H9 (cell line): ENCODE measurements around the gene ZNF423. TPM values are rescaled to one million over a fixed set of nuclear protein-coding genes. Genes with fewer than 3 reads are reported as not detected.

Source experiments
- DNase-seq: peaks from one replicate; pipeline ENCODE4 v3.0.0-alpha.2; 2017
- H2AFZ ChIP-seq: one replicate; pipeline ENCODE4 v1.6.1; 2013; ENCODE audit warnings: mild to moderate bottlenecking, low read length, control low read depth, moderate library complexity
- H2AK5ac ChIP-seq: 2 replicates; pipeline ENCODE4 v1.6.1; 2013; ENCODE audit warnings: low read length, control low read depth, mixed read lengths; ENCODE audit not compliant: insufficient read length
- H2BK120ac ChIP-seq: one replicate; pipeline ENCODE4 v1.6.1; 2013; ENCODE audit warnings: low read depth, mild to moderate bottlenecking, low read length, control low read depth, inconsistent platforms; ENCODE audit not compliant: poor library complexity, severe bottlenecking
- H2BK12ac ChIP-seq: 2 replicates; pipeline ENCODE4 v1.6.1; 2013; ENCODE audit warnings: low read length, control low read depth, mixed read lengths, low read depth; ENCODE audit not compliant: insufficient read length
- H2BK15ac ChIP-seq: 2 replicates; pipeline ENCODE4 v1.6.1; 2013; ENCODE audit warnings: low read depth, low read length, control low read depth
- H2BK20ac ChIP-seq: one replicate; pipeline ENCODE4 v1.6.1; 2013; ENCODE audit warnings: low read depth, mild to moderate bottlenecking, low read length, control low read depth, inconsistent platforms; ENCODE audit not compliant: poor library complexity, severe bottlenecking
- H2BK5ac ChIP-seq: 2 replicates; pipeline ENCODE4 v1.6.1; 2013; ENCODE audit warnings: low read length, control low read depth, mixed read lengths; ENCODE audit not compliant: insufficient read length
- H3K14ac ChIP-seq: 2 replicates; pipeline ENCODE4 v1.6.1; 2013; ENCODE audit warnings: low read length, control low read depth; ENCODE audit not compliant: insufficient read depth
- H3K18ac ChIP-seq: 2 replicates; pipeline ENCODE4 v1.6.1; 2013; ENCODE audit warnings: low read depth, mild to moderate bottlenecking, mixed read lengths, low read length, control low read depth; ENCODE audit not compliant: insufficient read length
- H3K23ac ChIP-seq: 2 replicates; pipeline ENCODE4 v1.6.1; 2013; ENCODE audit warnings: low read length, control low read depth, mixed read lengths, low read depth; ENCODE audit not compliant: insufficient read length
- H3K23me2 ChIP-seq: 2 replicates; pipeline ENCODE4 v1.6.1; 2013; ENCODE audit warnings: low read depth, mild to moderate bottlenecking, mixed read lengths, low read length, control low read depth; ENCODE audit not compliant: insufficient read length, poor library complexity, severe bottlenecking
- H3K27ac ChIP-seq: 2 replicates; pipeline ENCODE4 v1.5.1; 2013; ENCODE audit warnings: low read length, control low read depth, mixed read lengths, low read depth; ENCODE audit not compliant: insufficient read length
- H3K27me3 ChIP-seq: 2 replicates; pipeline ENCODE4 v1.6.1; 2013; ENCODE audit warnings: low read length, control low read depth, inconsistent platforms; ENCODE audit not compliant: insufficient read depth
- H3K4ac ChIP-seq: 2 replicates; pipeline ENCODE4 v1.6.1; 2013; ENCODE audit warnings: low read depth, mild to moderate bottlenecking, control low read depth, inconsistent platforms, low read length, moderate library complexity
- H3K4me1 ChIP-seq: 2 replicates; pipeline ENCODE4 v1.6.1; 2013; ENCODE audit warnings: low read length, control low read depth, inconsistent platforms; ENCODE audit not compliant: insufficient read depth
- H3K4me2 ChIP-seq: 2 replicates; pipeline ENCODE4 v1.6.1; 2013; ENCODE audit warnings: low read length, control low read depth, mixed read lengths; ENCODE audit not compliant: insufficient read length, insufficient read depth
- H3K56ac ChIP-seq: 2 replicates; pipeline ENCODE4 v1.6.1; 2013; ENCODE audit warnings: low read depth, mild to moderate bottlenecking, mixed read lengths, low read length, control low read depth; ENCODE audit not compliant: insufficient read length
- H3K79me1 ChIP-seq: 2 replicates; pipeline ENCODE4 v1.6.1; 2013; ENCODE audit warnings: low read depth, mild to moderate bottlenecking, moderate library complexity, low read length, control low read depth, inconsistent platforms; ENCODE audit not compliant: insufficient read depth, poor library complexity, severe bottlenecking
- H3K79me2 ChIP-seq: 2 replicates; pipeline ENCODE4 v1.6.1; 2013; ENCODE audit warnings: low read length, control low read depth, inconsistent platforms; ENCODE audit not compliant: insufficient read depth
- H3K9ac ChIP-seq: 2 replicates; pipeline ENCODE4 v1.6.1; 2013; ENCODE audit warnings: low read length, control low read depth, mixed read lengths; ENCODE audit not compliant: insufficient read length; ENCODE audit errors: extremely low read depth
- H3K9me3 ChIP-seq: one replicate; pipeline ENCODE4 v1.6.1; 2013; ENCODE audit warnings: low read depth, low read length, inconsistent platforms; ENCODE audit not compliant: control insufficient read depth
- H3T11ph ChIP-seq: one replicate; pipeline ENCODE4 v1.6.1; 2013; ENCODE audit warnings: mild to moderate bottlenecking, low read length, control low read depth, inconsistent platforms
- H4K20me1 ChIP-seq: one replicate; pipeline ENCODE4 v1.6.1; 2013; ENCODE audit not compliant: control insufficient read depth, insufficient read length, insufficient read depth
- H4K5ac ChIP-seq: 2 replicates; pipeline ENCODE4 v1.6.1; 2013; ENCODE audit warnings: low read depth, mild to moderate bottlenecking, mixed read lengths, low read length, control low read depth; ENCODE audit not compliant: insufficient read length
- H4K8ac ChIP-seq: replicated peaks from 2 replicates; pipeline ENCODE4 v1.6.1; 2013; ENCODE audit warnings: low read length, control low read depth, mixed read lengths, low read depth; ENCODE audit not compliant: insufficient read length
- H4K91ac ChIP-seq: 2 replicates; pipeline ENCODE4 v1.6.1; 2013; ENCODE audit warnings: low read depth, mild to moderate bottlenecking, moderate library complexity, mixed read lengths, low read length, control low read depth; ENCODE audit not compliant: insufficient read length
- H3K27ac Mint-ChIP-seq, 3 experiments: 2 replicates in 2 of 3; 3 replicates in 1 of 3; pipeline ENCODE4 v1.8.0; 2020 to 2021; ENCODE audit warnings: mixed read lengths in 3 of 3, mild to moderate bottlenecking in 1 of 3, moderate library complexity in 1 of 3
- H3K27me3 Mint-ChIP-seq: 2 replicates; pipeline ENCODE4 v1.8.0; 2021; ENCODE audit warnings: low read depth, mild to moderate bottlenecking, moderate library complexity, mixed read lengths
- H3K36me3 Mint-ChIP-seq, 3 experiments: 2 replicates in 2 of 3; 3 replicates in 1 of 3; pipeline ENCODE4 v1.8.0; 2020 to 2021; ENCODE audit warnings: low read depth in 3 of 3, mixed read lengths in 3 of 3; ENCODE audit not compliant: insufficient read depth in 1 of 3
- H3K4me1 Mint-ChIP-seq, 2 experiments: 2 replicates each; pipeline ENCODE4 v1.8.0; 2020; ENCODE audit warnings: mixed read lengths in 2 of 2
- H3K4me3 Mint-ChIP-seq, 2 experiments: 2 replicates in 1 of 2; 3 replicates in 1 of 2; pipeline ENCODE4 v1.8.0; 2020 to 2021; ENCODE audit warnings: mild to moderate bottlenecking in 2 of 2, mixed read lengths in 2 of 2, moderate library complexity in 1 of 2
- H3K9me3 Mint-ChIP-seq, 2 experiments: 2 replicates in 1 of 2; 3 replicates in 1 of 2; pipeline ENCODE4 v1.8.0; 2020; ENCODE audit warnings: mild to moderate bottlenecking in 2 of 2, mixed read lengths in 2 of 2, moderate library complexity in 1 of 2
- WGBS: extraction: QIAGEN DNeasy Blood & Tissue Kit; methylation state at CpG from one replicate; pipeline ENCODE4 v1.1.7; 2013; ENCODE audit warnings: missing lambda C conversion rate, low lambda C conversion rate, mixed read lengths; ENCODE audit not compliant: insufficient read length; ENCODE audit errors: extremely low coverage; 5-methylcytosine and 5-hydroxymethylcytosine counted together
- total RNA-seq: library from RNA; stranded (reverse); gene quantifications from 2 replicates; pipeline ENCODE4 v1.2.1, GENCODE V29; 2021
- TF ChIP-seq, protein P1 (sequence below): fragments of 200-600 bp; sonication (generic); conservative IDR thresholded peaks from 3 replicates; pipeline ENCODE4 v1.8.0; 2021; ENCODE audit warnings: antibody characterized with exemption, mild to moderate bottlenecking

Gene ZNF423
- total RNA-seq, 1 experiment from 2014 or later: 51.5 TPM

DNA sequence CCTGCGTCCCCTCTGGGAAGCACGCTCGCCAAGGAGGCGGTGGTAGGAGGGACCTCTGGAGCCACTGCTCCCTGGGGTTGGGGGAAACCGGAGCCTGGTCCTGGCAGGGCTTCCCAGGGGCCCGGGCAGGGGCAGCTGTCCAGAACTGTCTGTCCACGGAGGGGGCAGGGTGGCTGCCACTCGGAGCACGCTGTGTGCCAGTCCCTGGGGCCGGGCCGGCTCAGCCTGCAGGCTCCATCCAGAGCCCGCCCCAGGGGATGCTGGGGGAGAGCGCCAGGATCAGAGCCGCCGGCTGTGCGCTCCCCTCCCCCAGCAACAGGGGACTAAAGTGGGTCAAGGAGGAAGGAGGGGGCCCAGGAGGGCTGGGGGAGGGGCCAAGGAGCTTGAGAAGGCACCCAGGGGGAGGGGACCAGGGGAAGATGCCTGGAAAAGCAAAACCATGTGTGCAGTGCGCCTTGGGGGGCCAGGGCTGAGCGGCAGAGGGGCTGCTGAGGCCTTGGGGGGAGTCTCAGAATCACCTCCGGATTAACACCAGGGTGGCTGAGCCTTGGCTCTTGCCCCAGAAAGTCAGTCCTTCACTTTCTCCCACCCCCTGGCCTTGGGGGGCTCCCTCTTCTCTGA lies 21.3 kb downstream of the ZNF423 start:
- no peak overlapping the region for H2BK12ac ChIP-seq
- H3K4me2 ChIP-seq: no peak overlapping the region
- H3K4me3 Mint-ChIP-seq: no peak overlapping the region
- H3K27ac ChIP-seq: no peak overlapping the region
- H3K9ac ChIP-seq: no peak overlapping the region
- no peak overlapping the region for H3K56ac ChIP-seq
- no peak overlapping the region for H2AFZ ChIP-seq
- no CpG with 5 or more reads among the region's 19 CpGs for WGBS
- no peaks in the 10 kb centered on the region for H3K9me3 Mint-ChIP-seq
- H3K27me3 Mint-ChIP-seq: no peaks in the 10 kb centered on the region
- no peak overlapping the region for H4K5ac ChIP-seq
- H2BK120ac ChIP-seq: no peak overlapping the region
- peaks cover 17% of the 10 kb centered on the region; the same call in 1 of the 2 replicates for H3K79me2 ChIP-seq
- H4K20me1 ChIP-seq: peaks cover 3% of the 10 kb centered on the region
- peaks cover 62 to 68% of the 10 kb centered on the region in 2 experiments for H3K4me1 Mint-ChIP-seq
- H4K8ac ChIP-seq: no peak overlapping the region
- no peak for DNase-seq
- peaks cover 0 to 11% (median 3%) of the 10 kb centered on the region in 3 experiments; a peak in 5 of 7 replicates for H3K36me3 Mint-ChIP-seq
- H3K18ac ChIP-seq: no peak overlapping the region
- peaks cover 14% of the 10 kb centered on the region for H3K79me1 ChIP-seq
- H3K14ac ChIP-seq: peak overlapping the region; percentile 36; the same call in 1 of the 2 replicates
- H2AK5ac ChIP-seq: no peak overlapping the region
- peaks cover 6% of the 10 kb centered on the region for H3K23me2 ChIP-seq
- no peaks in the 10 kb centered on the region for H3K27me3 ChIP-seq
- H4K91ac ChIP-seq: no peak overlapping the region
- no peak overlapping the region for H2BK5ac ChIP-seq
- H2BK15ac ChIP-seq: no peak overlapping the region
- H3K4me1 ChIP-seq: peaks cover 8% of the 10 kb centered on the region; the same call in 1 of the 2 replicates
- no peaks in the 10 kb centered on the region for H3K9me3 ChIP-seq
- H3K27ac Mint-ChIP-seq: no peak overlapping the region; a peak in 1 of 7 replicates
- H2BK20ac ChIP-seq: no peak overlapping the region
- no peak overlapping the region for H3K23ac ChIP-seq
- TF ChIP-seq, protein P1, sequence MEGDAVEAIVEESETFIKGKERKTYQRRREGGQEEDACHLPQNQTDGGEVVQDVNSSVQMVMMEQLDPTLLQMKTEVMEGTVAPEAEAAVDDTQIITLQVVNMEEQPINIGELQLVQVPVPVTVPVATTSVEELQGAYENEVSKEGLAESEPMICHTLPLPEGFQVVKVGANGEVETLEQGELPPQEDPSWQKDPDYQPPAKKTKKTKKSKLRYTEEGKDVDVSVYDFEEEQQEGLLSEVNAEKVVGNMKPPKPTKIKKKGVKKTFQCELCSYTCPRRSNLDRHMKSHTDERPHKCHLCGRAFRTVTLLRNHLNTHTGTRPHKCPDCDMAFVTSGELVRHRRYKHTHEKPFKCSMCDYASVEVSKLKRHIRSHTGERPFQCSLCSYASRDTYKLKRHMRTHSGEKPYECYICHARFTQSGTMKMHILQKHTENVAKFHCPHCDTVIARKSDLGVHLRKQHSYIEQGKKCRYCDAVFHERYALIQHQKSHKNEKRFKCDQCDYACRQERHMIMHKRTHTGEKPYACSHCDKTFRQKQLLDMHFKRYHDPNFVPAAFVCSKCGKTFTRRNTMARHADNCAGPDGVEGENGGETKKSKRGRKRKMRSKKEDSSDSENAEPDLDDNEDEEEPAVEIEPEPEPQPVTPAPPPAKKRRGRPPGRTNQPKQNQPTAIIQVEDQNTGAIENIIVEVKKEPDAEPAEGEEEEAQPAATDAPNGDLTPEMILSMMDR: no peak
- no peak overlapping the region for H3K4ac ChIP-seq
- H3T11ph ChIP-seq: no peak overlapping the region
